NB4 (cell line): ENCODE results near the gene PDGFD.

Experiments
- MYC ChIP-seq: IDR thresholded peaks from 2 replicates; pipeline ENCODE4 v1.6.1; 2011; ENCODE audit warnings: low read depth, low read length
- TF ChIP-seq, protein P1 (sequence below): IDR thresholded peaks from one replicate; pipeline ENCODE4 v1.5.1; 2012; ENCODE audit warnings: low read depth, low read length

DNA sequence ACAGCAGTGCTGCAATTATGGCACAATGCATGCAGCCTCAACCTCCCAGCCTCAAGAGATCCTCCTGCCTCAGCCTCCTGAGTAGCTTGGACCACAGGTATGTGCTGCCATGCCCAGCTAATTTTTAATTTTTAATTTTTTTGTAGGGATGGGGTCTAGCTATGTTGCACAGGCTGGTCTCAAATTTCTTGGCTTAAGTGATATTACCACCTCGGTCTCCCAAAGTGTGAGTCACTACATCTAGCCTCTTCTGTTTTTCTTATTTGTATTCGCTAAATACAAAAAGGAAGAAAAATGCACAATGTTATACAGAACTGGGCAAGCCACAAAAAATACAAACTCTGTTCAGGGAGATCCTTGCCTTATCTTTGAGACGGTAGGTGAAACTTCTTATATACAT, 65.4 kb downstream of the PDGFD start:
- TF ChIP-seq, protein P1, sequence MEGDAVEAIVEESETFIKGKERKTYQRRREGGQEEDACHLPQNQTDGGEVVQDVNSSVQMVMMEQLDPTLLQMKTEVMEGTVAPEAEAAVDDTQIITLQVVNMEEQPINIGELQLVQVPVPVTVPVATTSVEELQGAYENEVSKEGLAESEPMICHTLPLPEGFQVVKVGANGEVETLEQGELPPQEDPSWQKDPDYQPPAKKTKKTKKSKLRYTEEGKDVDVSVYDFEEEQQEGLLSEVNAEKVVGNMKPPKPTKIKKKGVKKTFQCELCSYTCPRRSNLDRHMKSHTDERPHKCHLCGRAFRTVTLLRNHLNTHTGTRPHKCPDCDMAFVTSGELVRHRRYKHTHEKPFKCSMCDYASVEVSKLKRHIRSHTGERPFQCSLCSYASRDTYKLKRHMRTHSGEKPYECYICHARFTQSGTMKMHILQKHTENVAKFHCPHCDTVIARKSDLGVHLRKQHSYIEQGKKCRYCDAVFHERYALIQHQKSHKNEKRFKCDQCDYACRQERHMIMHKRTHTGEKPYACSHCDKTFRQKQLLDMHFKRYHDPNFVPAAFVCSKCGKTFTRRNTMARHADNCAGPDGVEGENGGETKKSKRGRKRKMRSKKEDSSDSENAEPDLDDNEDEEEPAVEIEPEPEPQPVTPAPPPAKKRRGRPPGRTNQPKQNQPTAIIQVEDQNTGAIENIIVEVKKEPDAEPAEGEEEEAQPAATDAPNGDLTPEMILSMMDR, result no peak
- TF ChIP-seq MYC, result no peak
